CD1c-positive myeloid dendritic cell (primary cell): ENCODE data around the gene SLC5A6.

Experiments
- DNase-seq: peaks from one replicate; pipeline ENCODE4 v3.0.0-alpha.2; 2016; ENCODE audit errors: extremely low spot score

The SLC5A6 gene

GRCh38 chr2:27175330-27175729 is 36.7 kb downstream of the SLC5A6 start:
- DNase-seq = no peak

- DNase-seq = no peak
Measured at GRCh38 chr2:27174638-27175037, 37.4 kb downstream of the SLC5A6 start.

- DNase-seq = no peak
Measured at GRCh38 chr2:27171351-27171848, 40.7 kb downstream of the SLC5A6 start.

- no peak for DNase-seq
Measured at GRCh38 chr2:27170581-27171337, 41.3 kb downstream of the SLC5A6 start.

- no peak for DNase-seq
Measured at GRCh38 chr2:27164960-27165763, 46.9 kb downstream of the SLC5A6 start.

GRCh38 chr2:27162151-27163121 is 49.6 kb downstream of the SLC5A6 start:
- no peak for DNase-seq

- DNase-seq = no peak
Measured at GRCh38 chr2:27160191-27160590, 51.9 kb downstream of the SLC5A6 start.

GRCh38 chr2:27159271-27159670 is 52.8 kb downstream of the SLC5A6 start:
- no peak for DNase-seq

GRCh38 chr2:27158468-27158867 is 53.6 kb downstream of the SLC5A6 start:
- DNase-seq = no peak

- no peak for DNase-seq
Measured at GRCh38 chr2:27155069-27155520, 57.0 kb downstream of the SLC5A6 start.

- DNase-seq = no peak
Measured at GRCh38 chr2:27154488-27154887, 57.6 kb downstream of the SLC5A6 start.

GRCh38 chr2:27152796-27153464 is 59.1 kb downstream of the SLC5A6 start:
- DNase-seq = no peak

- no peak for DNase-seq
Measured at GRCh38 chr2:27152102-27152795, 59.8 kb downstream of the SLC5A6 start.

GRCh38 chr2:27150639-27151230 is 61.3 kb downstream of the SLC5A6 start:
- DNase-seq = no peak
